Measurements from ENCODE around the gene EARS2. TPM values are rescaled to one million over a fixed set of nuclear protein-coding genes. Genes with fewer than 3 reads are reported as not detected.

Gene EARS2
- total and polyA plus RNA-seq, 9 of the 15 experiments (the other 6 are each of a cell fraction or from before 2014, with no cell fraction given): 17.6 to 58.6 (median 36.3) TPM

GRCh38 chr16:23556881-23557778, at the start of gene EARS2, which contains the start of gene UBFD1 (continued):
- no peak for TF ChIP-seq ZKSCAN8 (CRISPR knock-in tag; IDR thresholded peaks at IDR 0.05)
- no peak for TF ChIP-seq SIRT6 (IDR thresholded peaks at IDR 0.05; ENCODE audit: low read depth, low read length)
- peak; percentile 73; the same call in 1 of the 2 replicates for TF ChIP-seq JUND (IDR thresholded peaks at IDR 0.05; ENCODE audit: borderline replicate concordance, low read depth, low read length)
- TF ChIP-seq JUND (tag; IDR thresholded peaks at IDR 0.05; ENCODE audit: borderline replicate concordance, low read depth, low read length): no peak; the same call in 2 of the 3 replicates
- no peak for TF ChIP-seq ILK (tag; IDR thresholded peaks at IDR 0.05; ENCODE audit: borderline replicate concordance, low read depth)
- peak; percentile 95 for TF ChIP-seq NCOA4 (IDR thresholded peaks at IDR 0.05; ENCODE audit: partially characterized antibody)
- TF ChIP-seq ZFP36 (IDR thresholded peaks at IDR 0.05; ENCODE audit: low read depth, low read length, partially characterized antibody): peak; percentile 7
- TF ChIP-seq RBM14 (IDR thresholded peaks at IDR 0.05; ENCODE audit: borderline replicate concordance, insufficient read depth, low read depth, low read length): no peak
- no peak for TF ChIP-seq ZFP30 (CRISPR knock-in tag; IDR thresholded peaks at IDR 0.05; ENCODE audit: borderline replicate concordance)
- TF ChIP-seq ZNF586 (CRISPR knock-in tag; conservative IDR thresholded peaks at IDR 0.05): no peak
- TF ChIP-seq BRF2 (IDR thresholded peaks at IDR 0.05; ENCODE audit: borderline replicate concordance, insufficient read depth, insufficient read length): no peak
- peak; percentile 57 for TF ChIP-seq ARID1B (IDR thresholded peaks at IDR 0.05)
- TF ChIP-seq HDAC1 (IDR thresholded peaks at IDR 0.05): peak; percentile 92 to 100; a peak in 3 of 4 replicates
- no peak for TF ChIP-seq NFIX (CRISPR knock-in tag; IDR thresholded peaks at IDR 0.05; ENCODE audit: low read depth)
- TF ChIP-seq ZNF253 (CRISPR knock-in tag; conservative IDR thresholded peaks at IDR 0.05): no peak
- TF ChIP-seq, protein P1, sequence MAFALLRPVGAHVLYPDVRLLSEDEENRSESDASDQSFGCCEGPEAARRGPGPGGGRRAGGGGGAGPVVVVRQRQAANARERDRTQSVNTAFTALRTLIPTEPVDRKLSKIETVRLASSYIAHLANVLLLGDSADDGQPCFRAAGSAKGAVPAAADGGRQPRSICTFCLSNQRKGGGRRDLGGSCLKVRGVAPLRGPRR (CRISPR knock-in tag; IDR thresholded peaks at IDR 0.05): no peak
- no peak for TF ChIP-seq TAF15 (IDR thresholded peaks at IDR 0.05; ENCODE audit: low read depth, low read length)
- TF ChIP-seq KLF13 (tag; IDR thresholded peaks at IDR 0.05; ENCODE audit: borderline replicate concordance, low read depth): peak; percentile 100
- TF ChIP-seq, protein P2, sequence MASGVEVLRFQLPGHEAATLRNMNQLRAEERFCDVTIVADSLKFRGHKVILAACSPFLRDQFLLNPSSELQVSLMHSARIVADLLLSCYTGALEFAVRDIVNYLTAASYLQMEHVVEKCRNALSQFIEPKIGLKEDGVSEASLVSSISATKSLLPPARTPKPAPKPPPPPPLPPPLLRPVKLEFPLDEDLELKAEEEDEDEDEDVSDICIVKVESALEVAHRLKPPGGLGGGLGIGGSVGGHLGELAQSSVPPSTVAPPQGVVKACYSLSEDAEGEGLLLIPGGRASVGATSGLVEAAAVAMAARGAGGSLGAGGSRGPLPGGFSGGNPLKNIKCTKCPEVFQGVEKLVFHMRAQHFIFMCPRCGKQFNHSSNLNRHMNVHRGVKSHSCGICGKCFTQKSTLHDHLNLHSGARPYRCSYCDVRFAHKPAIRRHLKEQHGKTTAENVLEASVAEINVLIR (CRISPR knock-in tag; IDR thresholded peaks at IDR 0.05): peak; percentile 85
- no peak; the same call in 1 of the 2 replicates for TF ChIP-seq ZKSCAN1 (IDR thresholded peaks at IDR 0.05; ENCODE audit: low read depth, low read length)
- peak; percentile 34; the same call in 1 of the 2 replicates for TF ChIP-seq ATF1 (CRISPR knock-in tag; IDR thresholded peaks at IDR 0.05)
- peak; percentile 98 for TF ChIP-seq ATF1 (tag; IDR thresholded peaks at IDR 0.05)
- no peak for TF ChIP-seq MED1 (CRISPR knock-in tag; IDR thresholded peaks at IDR 0.05; ENCODE audit: borderline replicate concordance)
- TF ChIP-seq CBX5 (IDR thresholded peaks at IDR 0.05; ENCODE audit: borderline replicate concordance, low read depth): no peak
- no peak for TF ChIP-seq ZNF23 (CRISPR knock-in tag; IDR thresholded peaks at IDR 0.05)
- peak; percentile 74; the same call in 1 of the 2 replicates for TF ChIP-seq GTF2E2 (tag; IDR thresholded peaks at IDR 0.05)
